Activated naive CD8-positive, alpha-beta T cell (primary cell): ENCODE results near the gene NDUFS6.

ENCODE experiments used
- H3K27ac Mint-ChIP-seq: one replicate; pipeline ENCODE4 v1.8.0; 2021; ENCODE audit warnings: mixed read lengths
- H3K27me3 Mint-ChIP-seq: one replicate; pipeline ENCODE4 v1.8.0; 2021; ENCODE audit warnings: mixed read lengths
- H3K36me3 Mint-ChIP-seq: one replicate; pipeline ENCODE4 v1.8.0; 2021; ENCODE audit warnings: mixed read lengths
- H3K4me1 Mint-ChIP-seq: one replicate; pipeline ENCODE4 v1.8.0; 2021; ENCODE audit warnings: low read depth, mixed read lengths
- H3K4me3 Mint-ChIP-seq: one replicate; pipeline ENCODE4 v1.8.0; 2021; ENCODE audit warnings: mild to moderate bottlenecking, mixed read lengths
- H3K9me3 Mint-ChIP-seq: one replicate; pipeline ENCODE4 v1.8.0; 2021; ENCODE audit warnings: low read depth, mixed read lengths

The NDUFS6 gene

GRCh38 chr5:1845696-1846095 lies 44.5 kb downstream of the NDUFS6 start:
- H3K36me3 Mint-ChIP-seq: no peaks in the 10 kb centered on the region
- H3K27me3 Mint-ChIP-seq: peaks cover 8% of the 10 kb centered on the region
- no peak overlapping the region for H3K4me3 Mint-ChIP-seq
- no peaks in the 10 kb centered on the region for H3K4me1 Mint-ChIP-seq
- H3K9me3 Mint-ChIP-seq: no peaks in the 10 kb centered on the region
- no peak overlapping the region for H3K27ac Mint-ChIP-seq

GRCh38 chr5:1846583-1846982 lies 45.4 kb downstream of the NDUFS6 start:
- Mint-ChIP-seq H3K4me1 (no peaks in the 10 kb centered on the region), H3K9me3 (no peaks in the 10 kb centered on the region), H3K27me3 (peaks cover 8% of the 10 kb centered on the region), H3K4me3 (no peak overlapping the region), H3K27ac (no peak overlapping the region), H3K36me3 (no peaks in the 10 kb centered on the region)

- Mint-ChIP-seq H3K9me3 (no peaks in the 10 kb centered on the region), H3K36me3 (no peaks in the 10 kb centered on the region), H3K27me3 (peaks cover 11% of the 10 kb centered on the region), H3K27ac (no peak overlapping the region), H3K4me3 (no peak overlapping the region), H3K4me1 (no peaks in the 10 kb centered on the region)
Measured at GRCh38 chr5:1847056-1847455, 45.8 kb downstream of the NDUFS6 start.

- H3K4me1 Mint-ChIP-seq: no peaks in the 10 kb centered on the region
- no peaks in the 10 kb centered on the region for H3K9me3 Mint-ChIP-seq
- H3K36me3 Mint-ChIP-seq: no peaks in the 10 kb centered on the region
- no peak overlapping the region for H3K4me3 Mint-ChIP-seq
- H3K27me3 Mint-ChIP-seq: peaks cover 8% of the 10 kb centered on the region
- H3K27ac Mint-ChIP-seq: no peak overlapping the region
Measured at GRCh38 chr5:1847611-1848010, 46.4 kb downstream of the NDUFS6 start.

- Mint-ChIP-seq H3K36me3 (no peaks in the 10 kb centered on the region), H3K27me3 (peaks cover 21% of the 10 kb centered on the region), H3K27ac (no peak overlapping the region), H3K9me3 (no peaks in the 10 kb centered on the region), H3K4me1 (no peaks in the 10 kb centered on the region), H3K4me3 (no peak overlapping the region)
Measured at GRCh38 chr5:1850324-1851154, 49.3 kb downstream of the NDUFS6 start.

GRCh38 chr5:1851290-1851934 lies 50.2 kb downstream of the NDUFS6 start:
- Mint-ChIP-seq H3K4me3 (no peak overlapping the region), H3K4me1 (no peaks in the 10 kb centered on the region), H3K9me3 (no peaks in the 10 kb centered on the region), H3K27me3 (peaks cover 25% of the 10 kb centered on the region), H3K27ac (no peak overlapping the region), H3K36me3 (no peaks in the 10 kb centered on the region)

GRCh38 chr5:1852324-1852947 lies 51.2 kb downstream of the NDUFS6 start:
- Mint-ChIP-seq H3K27me3 (peaks cover 24% of the 10 kb centered on the region), H3K9me3 (no peaks in the 10 kb centered on the region)

GRCh38 chr5:1853531-1853930 lies 52.3 kb downstream of the NDUFS6 start:
- Mint-ChIP-seq H3K27me3 (peaks cover 21% of the 10 kb centered on the region), H3K27ac (no peak overlapping the region), H3K4me3 (no peak overlapping the region), H3K9me3 (no peaks in the 10 kb centered on the region), H3K36me3 (no peaks in the 10 kb centered on the region), H3K4me1 (no peaks in the 10 kb centered on the region)

More at GRCh38 chr5:1852324-1852947, 51.2 kb downstream of the NDUFS6 start:
- H3K36me3 Mint-ChIP-seq: no peaks in the 10 kb centered on the region
- H3K4me3 Mint-ChIP-seq: no peak overlapping the region
- H3K27ac Mint-ChIP-seq: no peak overlapping the region
- H3K4me1 Mint-ChIP-seq: no peaks in the 10 kb centered on the region

- Mint-ChIP-seq H3K4me3 (no peak overlapping the region), H3K9me3 (no peaks in the 10 kb centered on the region), H3K4me1 (no peaks in the 10 kb centered on the region), H3K27me3 (peaks cover 21% of the 10 kb centered on the region), H3K27ac (no peak overlapping the region), H3K36me3 (no peaks in the 10 kb centered on the region)
Measured at GRCh38 chr5:1855075-1855474, 53.9 kb downstream of the NDUFS6 start.

GRCh38 chr5:1855596-1855995 lies 54.4 kb downstream of the NDUFS6 start:
- H3K27me3 Mint-ChIP-seq: peaks cover 21% of the 10 kb centered on the region
- H3K4me1 Mint-ChIP-seq: no peaks in the 10 kb centered on the region
- no peak overlapping the region for H3K27ac Mint-ChIP-seq
- no peaks in the 10 kb centered on the region for H3K36me3 Mint-ChIP-seq
- no peaks in the 10 kb centered on the region for H3K9me3 Mint-ChIP-seq
- no peak overlapping the region for H3K4me3 Mint-ChIP-seq

- H3K9me3 Mint-ChIP-seq: no peaks in the 10 kb centered on the region
Measured at GRCh38 chr5:1856596-1857255, 55.5 kb downstream of the NDUFS6 start.

GRCh38 chr5:1857256-1857600 lies 56.0 kb downstream of the NDUFS6 start:
- Mint-ChIP-seq H3K9me3 (no peaks in the 10 kb centered on the region), H3K27ac (no peak overlapping the region), H3K27me3 (peaks cover 17% of the 10 kb centered on the region), H3K36me3 (no peaks in the 10 kb centered on the region), H3K4me3 (no peak overlapping the region), H3K4me1 (no peaks in the 10 kb centered on the region)

More at GRCh38 chr5:1856596-1857255, 55.5 kb downstream of the NDUFS6 start:
- no peaks in the 10 kb centered on the region for H3K36me3 Mint-ChIP-seq
- H3K4me1 Mint-ChIP-seq: no peaks in the 10 kb centered on the region
- peaks cover 18% of the 10 kb centered on the region for H3K27me3 Mint-ChIP-seq
- H3K27ac Mint-ChIP-seq: no peak overlapping the region
- no peak overlapping the region for H3K4me3 Mint-ChIP-seq

- H3K27me3 Mint-ChIP-seq: peaks cover 16% of the 10 kb centered on the region
- no peaks in the 10 kb centered on the region for H3K9me3 Mint-ChIP-seq
- H3K36me3 Mint-ChIP-seq: no peaks in the 10 kb centered on the region
- no peaks in the 10 kb centered on the region for H3K4me1 Mint-ChIP-seq
- H3K4me3 Mint-ChIP-seq: no peak overlapping the region
- H3K27ac Mint-ChIP-seq: no peak overlapping the region
Measured at GRCh38 chr5:1858436-1858835, 57.2 kb downstream of the NDUFS6 start.

GRCh38 chr5:1859099-1859498 lies 57.9 kb downstream of the NDUFS6 start:
- no peaks in the 10 kb centered on the region for H3K36me3 Mint-ChIP-seq
- H3K27ac Mint-ChIP-seq: no peak overlapping the region
- no peak overlapping the region for H3K4me3 Mint-ChIP-seq
- peaks cover 9% of the 10 kb centered on the region for H3K27me3 Mint-ChIP-seq
- no peaks in the 10 kb centered on the region for H3K9me3 Mint-ChIP-seq
- H3K4me1 Mint-ChIP-seq: no peaks in the 10 kb centered on the region

GRCh38 chr5:1860021-1860610 lies 58.9 kb downstream of the NDUFS6 start:
- no peaks in the 10 kb centered on the region for H3K36me3 Mint-ChIP-seq

More at GRCh38 chr5:1860021-1860610, 58.9 kb downstream of the NDUFS6 start:
- H3K27me3 Mint-ChIP-seq: peaks cover 8% of the 10 kb centered on the region
- H3K27ac Mint-ChIP-seq: no peak overlapping the region
- no peaks in the 10 kb centered on the region for H3K4me1 Mint-ChIP-seq
- no peaks in the 10 kb centered on the region for H3K9me3 Mint-ChIP-seq
- no peak overlapping the region for H3K4me3 Mint-ChIP-seq
